Muscle layer of colon (tissue), 2 donors: ENCODE data around the gene SEMA4C.

Source experiments
- H3K27ac ChIP-seq: one replicate; pipeline ENCODE4 v1.7.0; 2013; ENCODE audit warnings: low read depth, mild to moderate bottlenecking, low read length, moderate library complexity
- H3K27me3 ChIP-seq, 2 donors: one replicate each; pipeline ENCODE4 v1.7.0; 2013; ENCODE audit warnings: low read length in 2 of 2, mild to moderate bottlenecking in 2 of 2; ENCODE audit not compliant: insufficient read depth in 2 of 2, control insufficient read depth in 1 of 2
- H3K36me3 ChIP-seq: one replicate; pipeline ENCODE4 v1.7.0; 2013; ENCODE audit warnings: mild to moderate bottlenecking, low read length; ENCODE audit not compliant: insufficient read depth
- H3K4me1 ChIP-seq: one replicate; pipeline ENCODE4 v1.7.0; 2013; ENCODE audit warnings: mild to moderate bottlenecking, low read length; ENCODE audit not compliant: insufficient read depth
- H3K4me3 ChIP-seq, 2 donors: one replicate each; pipeline ENCODE4 v1.7.0; 2013; ENCODE audit warnings: low read length in 2 of 2, low read depth in 1 of 2, mild to moderate bottlenecking in 1 of 2, moderate library complexity in 1 of 2
- H3K9ac ChIP-seq: one replicate; pipeline ENCODE4 v1.7.0; 2013; ENCODE audit warnings: low read length
- H3K9me3 ChIP-seq: one replicate; pipeline ENCODE4 v1.7.0; 2013; ENCODE audit warnings: mild to moderate bottlenecking, low read length
- donor health status: abdominal sarcoma.
- donor health status: Adenocarcinoma of cecum.

Gene SEMA4C

GRCh38 chr2:96830044-96830562 lies 39.8 kb downstream of the SEMA4C start:
- Histone ChIP-seq H3K27me3 (no peaks in the 10 kb centered on the region), H3K4me1 (no peaks in the 10 kb centered on the region), H3K27ac (no peak overlapping the region), H3K9me3 (no peaks in the 10 kb centered on the region), H3K4me3 (no peak overlapping the region), H3K9ac (no peak overlapping the region), H3K36me3 (peaks cover 67% of the 10 kb centered on the region)

GRCh38 chr2:96828874-96829273 lies 41.0 kb downstream of the SEMA4C start:
- no peak overlapping the region for H3K27ac ChIP-seq
- H3K4me1 ChIP-seq = peaks cover 11% of the 10 kb centered on the region
- H3K27me3 ChIP-seq = no peaks in the 10 kb centered on the region
- peaks cover 67% of the 10 kb centered on the region for H3K36me3 ChIP-seq
- H3K9me3 ChIP-seq = no peaks in the 10 kb centered on the region
- H3K4me3 ChIP-seq = no peak overlapping the region
- no peak overlapping the region for H3K9ac ChIP-seq

DNA sequence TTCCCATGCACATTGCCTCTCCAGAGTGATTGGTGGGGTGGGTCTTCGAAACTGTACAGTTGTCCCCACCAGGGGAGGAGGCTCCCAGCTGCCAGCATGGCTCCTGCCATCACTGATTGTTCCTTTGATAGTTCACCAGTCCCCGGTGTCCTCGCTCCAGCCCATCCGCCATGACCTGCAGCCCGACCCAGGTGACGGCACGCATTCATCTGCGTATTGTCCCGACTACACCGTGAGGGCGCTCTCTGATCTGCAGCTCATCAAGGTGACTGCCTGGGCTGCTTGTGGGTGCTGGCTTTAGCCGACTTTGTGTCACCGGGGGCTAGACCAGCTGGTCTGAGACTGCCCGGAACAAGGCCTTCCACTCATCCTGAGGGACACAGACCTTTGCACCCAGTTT lies 41.4 kb downstream of the SEMA4C start:
- Histone ChIP-seq H3K9me3 (no peaks in the 10 kb centered on the region), H3K4me3 (no peak overlapping the region), H3K27ac (no peak overlapping the region), H3K36me3 (peaks cover 66% of the 10 kb centered on the region), H3K4me1 (peaks cover 16% of the 10 kb centered on the region), H3K9ac (no peak overlapping the region), H3K27me3 (no peaks in the 10 kb centered on the region)

GRCh38 chr2:96826546-96827278 lies 43.2 kb downstream of the SEMA4C start:
- Histone ChIP-seq H3K36me3 (peaks cover 49% of the 10 kb centered on the region), H3K27ac (no peak overlapping the region)

GRCh38 chr2:96825057-96825456 lies 44.8 kb downstream of the SEMA4C start:
- Histone ChIP-seq H3K27me3 (no peaks in the 10 kb centered on the region), H3K4me3 (no peak overlapping the region), H3K9me3 (no peaks in the 10 kb centered on the region), H3K4me1 (peaks cover 41% of the 10 kb centered on the region), H3K27ac (no peak overlapping the region), H3K36me3 (peaks cover 32% of the 10 kb centered on the region), H3K9ac (no peak overlapping the region)

More at GRCh38 chr2:96826546-96827278, 43.2 kb downstream of the SEMA4C start:
- no peaks in the 10 kb centered on the region for H3K27me3 ChIP-seq
- no peak overlapping the region for H3K9ac ChIP-seq
- peaks cover 27% of the 10 kb centered on the region for H3K4me1 ChIP-seq
- no peaks in the 10 kb centered on the region for H3K9me3 ChIP-seq
- no peak overlapping the region for H3K4me3 ChIP-seq

DNA sequence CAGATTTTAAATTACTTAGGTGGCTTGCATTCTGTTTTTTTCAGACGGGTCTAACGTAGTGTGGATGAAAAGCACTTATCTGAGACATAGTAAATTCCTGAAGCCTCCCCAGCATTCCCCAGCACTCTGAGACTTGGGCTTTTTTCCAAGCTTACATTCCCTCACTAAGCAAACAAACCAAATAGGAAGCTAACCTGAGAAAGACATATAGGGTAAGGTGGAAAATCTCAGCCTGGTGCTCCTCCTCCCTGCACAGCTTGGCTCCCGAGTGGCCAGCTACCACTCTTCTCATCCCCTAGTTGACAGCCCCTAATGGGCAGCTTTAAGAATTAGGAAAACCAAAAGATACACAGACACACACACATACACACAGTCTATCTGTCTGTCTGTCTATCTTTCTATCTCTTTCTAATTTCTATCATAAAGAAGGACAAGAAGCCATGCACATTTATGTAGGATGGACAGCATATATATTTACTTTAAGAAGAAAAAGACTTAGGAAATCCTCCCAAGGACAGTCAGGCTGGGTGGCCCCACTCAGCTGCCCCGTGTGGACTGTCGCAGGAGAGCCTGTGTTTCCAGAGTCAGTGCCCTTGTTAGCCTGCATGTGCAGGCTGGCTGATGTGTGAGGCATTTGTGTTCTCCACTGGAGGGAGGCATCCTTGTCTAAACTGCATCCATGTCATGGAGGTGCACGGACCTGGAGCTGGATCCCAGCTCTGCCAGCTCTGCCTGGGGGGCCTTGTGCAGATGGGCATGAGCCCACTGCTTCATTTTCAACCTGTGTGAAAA lies 45.6 kb downstream of the SEMA4C start:
- H3K4me1 ChIP-seq = peaks cover 49% of the 10 kb centered on the region
- H3K36me3 ChIP-seq = peaks cover 25% of the 10 kb centered on the region
- no peaks in the 10 kb centered on the region for H3K27me3 ChIP-seq
- H3K4me3 ChIP-seq = no peak overlapping the region
- H3K9me3 ChIP-seq = no peaks in the 10 kb centered on the region
- H3K9ac ChIP-seq = no peak overlapping the region
- peak overlapping the region; percentile 3 for H3K27ac ChIP-seq

GRCh38 chr2:96823198-96823597 lies 46.7 kb downstream of the SEMA4C start:
- peaks cover 60% of the 10 kb centered on the region for H3K4me1 ChIP-seq
- no peaks in the 10 kb centered on the region for H3K27me3 ChIP-seq
- no peak overlapping the region for H3K4me3 ChIP-seq
- no peak overlapping the region for H3K9ac ChIP-seq
- no peaks in the 10 kb centered on the region for H3K9me3 ChIP-seq
- no peak overlapping the region for H3K27ac ChIP-seq
- peaks cover 20% of the 10 kb centered on the region for H3K36me3 ChIP-seq

DNA sequence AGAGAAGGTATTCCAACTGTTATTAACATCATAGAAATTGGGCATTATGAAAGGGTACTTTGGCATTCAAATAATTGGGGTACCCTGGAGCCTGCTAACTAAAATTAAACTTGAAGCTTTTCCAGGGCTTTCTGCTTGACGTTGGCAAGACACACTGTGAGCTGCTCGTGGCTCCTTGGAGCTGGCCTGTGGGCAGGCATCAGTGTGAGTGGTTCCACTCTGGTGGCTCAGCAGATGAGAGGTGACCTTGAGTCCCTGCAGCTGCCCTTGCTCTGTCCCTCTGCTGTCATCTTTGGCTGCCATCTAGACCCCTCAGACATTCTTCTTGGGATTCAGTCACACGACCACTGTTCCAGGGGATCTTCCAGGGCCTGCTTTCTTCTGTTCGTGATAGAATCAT lies 47.1 kb downstream of the SEMA4C start:
- H3K4me3 ChIP-seq = no peak overlapping the region
- H3K4me1 ChIP-seq = peaks cover 64% of the 10 kb centered on the region
- no peak overlapping the region for H3K9ac ChIP-seq
- H3K9me3 ChIP-seq = no peaks in the 10 kb centered on the region
- no peak overlapping the region for H3K27ac ChIP-seq
- no peaks in the 10 kb centered on the region for H3K27me3 ChIP-seq
- peaks cover 16% of the 10 kb centered on the region for H3K36me3 ChIP-seq

GRCh38 chr2:96821113-96821675 lies 48.7 kb downstream of the SEMA4C start:
- Histone ChIP-seq H3K27me3 (no peaks in the 10 kb centered on the region), H3K9ac (no peak overlapping the region), H3K4me3 (no peak overlapping the region), H3K4me1 (peaks cover 71% of the 10 kb centered on the region), H3K27ac (no peak overlapping the region), H3K9me3 (no peaks in the 10 kb centered on the region), H3K36me3 (peaks cover 4% of the 10 kb centered on the region)

DNA sequence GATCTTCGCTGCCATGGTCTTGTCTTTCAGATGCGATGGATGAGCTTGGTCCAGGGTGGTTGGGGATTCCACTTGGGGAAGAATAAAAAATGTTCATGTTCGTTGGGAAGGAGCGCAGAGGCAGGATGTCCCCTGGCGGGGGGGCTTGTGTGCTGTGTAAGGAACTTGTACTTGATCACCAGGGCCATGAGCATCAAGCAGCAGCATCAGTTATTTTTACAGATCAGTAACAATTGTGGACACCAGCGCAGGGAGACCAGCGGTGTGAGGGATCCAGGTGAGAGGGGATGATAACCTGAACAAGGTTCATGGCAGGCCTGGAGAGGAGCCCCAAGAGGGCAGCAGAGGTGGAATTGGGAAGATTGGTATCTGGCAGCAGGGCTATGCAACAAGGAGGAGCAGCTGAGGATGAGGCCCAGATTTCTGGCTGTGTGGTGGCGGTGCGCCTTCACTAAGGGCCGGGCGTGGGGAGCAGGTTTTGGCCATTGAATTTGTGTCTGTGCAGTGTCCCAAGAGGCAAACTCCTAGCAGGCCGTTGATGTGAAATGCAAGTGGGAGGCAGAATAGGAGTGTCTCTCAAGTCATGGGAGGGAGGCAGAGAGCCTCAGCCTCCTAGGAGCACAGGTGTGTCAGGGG lies 49.9 kb downstream of the SEMA4C start:
- Histone ChIP-seq H3K36me3 (peaks cover 4% of the 10 kb centered on the region), H3K27me3 (no peaks in the 10 kb centered on the region), H3K4me1 (peaks cover 74% of the 10 kb centered on the region), H3K27ac (no peak overlapping the region), H3K9me3 (no peaks in the 10 kb centered on the region), H3K9ac (no peak overlapping the region), H3K4me3 (no peak overlapping the region)
